Measurements from ENCODE around the gene LRRC26. TPM values are rescaled to one million over a fixed set of nuclear protein-coding genes. Genes with fewer than 3 reads are reported as not detected.
A peak's percentile ranks its signal among the peaks of the same experiment; 100 is the strongest.

The LRRC26 gene
- total and polyA plus RNA-seq, 2 of the 13 experiments (the other 11 are each of a cell fraction or from before 2014, with no cell fraction given), result not detected

DNA sequence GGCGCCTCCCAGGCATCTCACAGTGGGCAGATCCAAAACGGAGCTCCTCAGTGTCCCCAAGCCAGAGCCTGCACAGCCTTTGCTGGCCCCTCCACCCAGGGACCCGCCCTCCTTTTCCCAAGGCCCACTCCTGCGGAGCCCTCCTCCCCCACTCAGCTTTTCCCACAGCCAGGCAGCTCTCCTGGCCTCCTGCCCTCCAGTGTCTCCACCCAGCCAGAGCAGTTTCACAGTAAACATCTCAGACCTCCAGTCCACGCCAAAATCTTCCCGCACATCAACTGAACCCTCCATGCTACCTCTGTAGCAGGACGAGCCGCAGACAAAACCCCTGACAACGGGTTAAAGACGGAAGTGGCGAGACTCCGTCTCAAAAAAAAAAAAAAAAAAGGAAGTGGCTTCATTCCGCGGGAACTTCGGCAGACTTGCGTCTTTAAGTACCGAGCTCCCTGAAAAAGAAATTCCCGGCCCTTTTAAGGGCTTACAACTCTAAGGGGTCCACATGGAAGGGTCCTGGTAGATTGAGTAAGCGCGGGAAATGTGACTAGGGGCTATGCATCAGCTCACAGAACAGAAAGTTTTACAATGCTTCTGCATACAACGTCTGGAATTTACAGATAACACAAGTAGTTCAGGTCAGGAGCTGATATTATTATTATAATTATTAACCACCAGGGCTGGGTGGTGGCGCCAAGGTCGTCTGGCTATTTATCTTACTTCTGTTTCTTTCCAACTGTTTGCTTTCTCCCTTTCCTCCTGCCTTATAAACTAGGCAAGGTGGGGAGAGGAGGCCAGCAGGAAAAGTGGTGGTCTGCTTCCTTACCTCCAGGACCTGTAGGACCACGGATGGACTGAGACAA lies 42.3 kb downstream of the LRRC26 start (continued):
- TF ChIP-seq ZSCAN25 (CRISPR knock-in tag; IDR thresholded peaks at IDR 0.05), result 0 out of 2 replicates have a peak, but pooled peaks have one; percentile 21

DNA sequence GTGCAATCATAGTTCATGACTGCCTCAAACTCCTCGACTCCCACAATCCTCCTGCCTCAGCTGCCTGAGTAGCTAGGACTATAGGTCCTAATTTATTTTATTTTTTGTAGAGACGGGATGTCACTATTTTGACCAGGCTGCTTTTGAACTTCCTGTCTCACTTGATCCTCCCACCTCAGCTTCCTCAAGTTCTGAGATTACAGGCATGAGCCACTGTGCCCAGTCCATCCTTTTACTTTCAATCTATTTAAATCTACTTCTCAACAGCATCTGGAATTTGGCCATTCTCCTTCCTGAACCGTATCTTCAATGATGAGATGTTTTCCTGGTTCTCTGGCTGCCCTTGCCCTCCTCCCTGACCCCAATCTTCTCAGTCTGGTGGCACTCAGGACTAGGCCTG lies 43.1 kb downstream of the LRRC26 start:
- Histone ChIP-seq H3K9me3 (ENCODE audit: low read length) (no peaks in the 10 kb centered on the region), H2AFZ (ENCODE audit: low read length) (no peak overlapping the region), H3K4me2 (ENCODE audit: low read depth, low read length) (peak overlapping the region; percentile 98), H3K4me1 (ENCODE audit: insufficient read depth, low read length) (peaks cover 34% of the 10 kb centered on the region), H3K4me3 (replicated peaks in 1 of 3; ENCODE audit: insufficient read depth in 1 of 3, low read depth in 2 of 3, low read length in 3 of 3) (peak overlapping the region; percentile 75 to 90 (median 85); a peak in 5 of 6 replicates), H3K79me2 (ENCODE audit: insufficient read depth, low read length) (peaks cover 19% of the 10 kb centered on the region), H3K36me3 (replicated peaks in 1 of 2; ENCODE audit: control insufficient read depth in 1 of 2, insufficient read depth in 2 of 2, low read length in 2 of 2) (no peaks in the 10 kb centered on the region), H3K9ac (ENCODE audit: insufficient read depth, low read depth, low read length) (peak overlapping the region; percentile 80), H3K27ac (ENCODE audit: extremely low read length, insufficient read depth, low read length) (peak overlapping the region; percentile 82), H4K20me1 (ENCODE audit: insufficient read depth, low read length) (peaks cover 5% of the 10 kb centered on the region; the same call in 1 of the 2 replicates), H3K27me3 (ENCODE audit: control insufficient read depth in 1 of 2, insufficient read depth in 2 of 2, low read length in 2 of 2) (no peaks in the 10 kb centered on the region)
- DNase-seq (ENCODE audit: low spot score) (no peak), ATAC-seq (no peak), FAIRE-seq (no peak)
- in situ Hi-C loops (cut with HindIII; ENCODE audit: extremely low pct_ligation_motif_present, low pct_unique_long_range_greater_than_20kb), result no loop called here
- 34% methylated on average over 3 of the region's 3 CpGs for WGBS (ENCODE audit: low lambda C conversion rate)
- intact Hi-C loops (cut with micrococcal nuclease; ENCODE audit: unreplicated experiment), result no loop called here
- POLR2A ChIA-PET, result interaction anchor here (1.3 to 2.2 kb wide), 5 partner anchors 40 to 150 kb away, joined by 4 to 8 read pairs (median 7); partner anchors contain the start of genes MAN1B1 and RNF224
- BruUV-seq (replicated peaks), result no TSS peak
- CTCF ChIA-PET (ENCODE audit: low intra/inter-chr PET ratio, low total read pairs), result no interaction called here
- TF ChIP-seq ZNF256 (CRISPR knock-in tag; conservative IDR thresholded peaks at IDR 0.05) (no peak), TBP (CRISPR knock-in tag; IDR thresholded peaks at IDR 0.05) (no peak), BRCA1 (CRISPR knock-in tag; IDR thresholded peaks at IDR 0.05) (no peak), FOXP1 (IDR thresholded peaks at IDR 0.05) (no peak), FOXP1 (CRISPR knock-in tag; IDR thresholded peaks at IDR 0.05) (no peak), ZNF674 (CRISPR knock-in tag; IDR thresholded peaks at IDR 0.05; ENCODE audit: low read depth) (no peak)
- TF ChIP-seq, protein P1, sequence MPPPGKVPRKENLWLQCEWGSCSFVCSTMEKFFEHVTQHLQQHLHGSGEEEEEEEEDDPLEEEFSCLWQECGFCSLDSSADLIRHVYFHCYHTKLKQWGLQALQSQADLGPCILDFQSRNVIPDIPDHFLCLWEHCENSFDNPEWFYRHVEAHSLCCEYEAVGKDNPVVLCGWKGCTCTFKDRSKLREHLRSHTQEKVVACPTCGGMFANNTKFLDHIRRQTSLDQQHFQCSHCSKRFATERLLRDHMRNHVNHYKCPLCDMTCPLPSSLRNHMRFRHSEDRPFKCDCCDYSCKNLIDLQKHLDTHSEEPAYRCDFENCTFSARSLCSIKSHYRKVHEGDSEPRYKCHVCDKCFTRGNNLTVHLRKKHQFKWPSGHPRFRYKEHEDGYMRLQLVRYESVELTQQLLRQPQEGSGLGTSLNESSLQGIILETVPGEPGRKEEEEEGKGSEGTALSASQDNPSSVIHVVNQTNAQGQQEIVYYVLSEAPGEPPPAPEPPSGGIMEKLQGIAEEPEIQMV (CRISPR knock-in tag; IDR thresholded peaks at IDR 0.05; ENCODE audit: low read depth), result no peak
- TF ChIP-seq, protein P2, sequence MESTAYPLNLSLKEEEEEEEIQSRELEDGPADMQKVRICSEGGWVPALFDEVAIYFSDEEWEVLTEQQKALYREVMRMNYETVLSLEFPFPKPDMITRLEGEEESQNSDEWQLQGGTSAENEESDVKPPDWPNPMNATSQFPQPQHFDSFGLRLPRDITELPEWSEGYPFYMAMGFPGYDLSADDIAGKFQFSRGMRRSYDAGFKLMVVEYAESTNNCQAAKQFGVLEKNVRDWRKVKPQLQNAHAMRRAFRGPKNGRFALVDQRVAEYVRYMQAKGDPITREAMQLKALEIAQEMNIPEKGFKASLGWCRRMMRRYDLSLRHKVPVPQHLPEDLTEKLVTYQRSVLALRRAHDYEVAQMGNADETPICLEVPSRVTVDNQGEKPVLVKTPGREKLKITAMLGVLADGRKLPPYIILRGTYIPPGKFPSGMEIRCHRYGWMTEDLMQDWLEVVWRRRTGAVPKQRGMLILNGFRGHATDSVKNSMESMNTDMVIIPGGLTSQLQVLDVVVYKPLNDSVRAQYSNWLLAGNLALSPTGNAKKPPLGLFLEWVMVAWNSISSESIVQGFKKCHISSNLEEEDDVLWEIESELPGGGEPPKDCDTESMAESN (CRISPR knock-in tag; conservative IDR thresholded peaks at IDR 0.05), result no peak
- TF ChIP-seq, protein P3, sequence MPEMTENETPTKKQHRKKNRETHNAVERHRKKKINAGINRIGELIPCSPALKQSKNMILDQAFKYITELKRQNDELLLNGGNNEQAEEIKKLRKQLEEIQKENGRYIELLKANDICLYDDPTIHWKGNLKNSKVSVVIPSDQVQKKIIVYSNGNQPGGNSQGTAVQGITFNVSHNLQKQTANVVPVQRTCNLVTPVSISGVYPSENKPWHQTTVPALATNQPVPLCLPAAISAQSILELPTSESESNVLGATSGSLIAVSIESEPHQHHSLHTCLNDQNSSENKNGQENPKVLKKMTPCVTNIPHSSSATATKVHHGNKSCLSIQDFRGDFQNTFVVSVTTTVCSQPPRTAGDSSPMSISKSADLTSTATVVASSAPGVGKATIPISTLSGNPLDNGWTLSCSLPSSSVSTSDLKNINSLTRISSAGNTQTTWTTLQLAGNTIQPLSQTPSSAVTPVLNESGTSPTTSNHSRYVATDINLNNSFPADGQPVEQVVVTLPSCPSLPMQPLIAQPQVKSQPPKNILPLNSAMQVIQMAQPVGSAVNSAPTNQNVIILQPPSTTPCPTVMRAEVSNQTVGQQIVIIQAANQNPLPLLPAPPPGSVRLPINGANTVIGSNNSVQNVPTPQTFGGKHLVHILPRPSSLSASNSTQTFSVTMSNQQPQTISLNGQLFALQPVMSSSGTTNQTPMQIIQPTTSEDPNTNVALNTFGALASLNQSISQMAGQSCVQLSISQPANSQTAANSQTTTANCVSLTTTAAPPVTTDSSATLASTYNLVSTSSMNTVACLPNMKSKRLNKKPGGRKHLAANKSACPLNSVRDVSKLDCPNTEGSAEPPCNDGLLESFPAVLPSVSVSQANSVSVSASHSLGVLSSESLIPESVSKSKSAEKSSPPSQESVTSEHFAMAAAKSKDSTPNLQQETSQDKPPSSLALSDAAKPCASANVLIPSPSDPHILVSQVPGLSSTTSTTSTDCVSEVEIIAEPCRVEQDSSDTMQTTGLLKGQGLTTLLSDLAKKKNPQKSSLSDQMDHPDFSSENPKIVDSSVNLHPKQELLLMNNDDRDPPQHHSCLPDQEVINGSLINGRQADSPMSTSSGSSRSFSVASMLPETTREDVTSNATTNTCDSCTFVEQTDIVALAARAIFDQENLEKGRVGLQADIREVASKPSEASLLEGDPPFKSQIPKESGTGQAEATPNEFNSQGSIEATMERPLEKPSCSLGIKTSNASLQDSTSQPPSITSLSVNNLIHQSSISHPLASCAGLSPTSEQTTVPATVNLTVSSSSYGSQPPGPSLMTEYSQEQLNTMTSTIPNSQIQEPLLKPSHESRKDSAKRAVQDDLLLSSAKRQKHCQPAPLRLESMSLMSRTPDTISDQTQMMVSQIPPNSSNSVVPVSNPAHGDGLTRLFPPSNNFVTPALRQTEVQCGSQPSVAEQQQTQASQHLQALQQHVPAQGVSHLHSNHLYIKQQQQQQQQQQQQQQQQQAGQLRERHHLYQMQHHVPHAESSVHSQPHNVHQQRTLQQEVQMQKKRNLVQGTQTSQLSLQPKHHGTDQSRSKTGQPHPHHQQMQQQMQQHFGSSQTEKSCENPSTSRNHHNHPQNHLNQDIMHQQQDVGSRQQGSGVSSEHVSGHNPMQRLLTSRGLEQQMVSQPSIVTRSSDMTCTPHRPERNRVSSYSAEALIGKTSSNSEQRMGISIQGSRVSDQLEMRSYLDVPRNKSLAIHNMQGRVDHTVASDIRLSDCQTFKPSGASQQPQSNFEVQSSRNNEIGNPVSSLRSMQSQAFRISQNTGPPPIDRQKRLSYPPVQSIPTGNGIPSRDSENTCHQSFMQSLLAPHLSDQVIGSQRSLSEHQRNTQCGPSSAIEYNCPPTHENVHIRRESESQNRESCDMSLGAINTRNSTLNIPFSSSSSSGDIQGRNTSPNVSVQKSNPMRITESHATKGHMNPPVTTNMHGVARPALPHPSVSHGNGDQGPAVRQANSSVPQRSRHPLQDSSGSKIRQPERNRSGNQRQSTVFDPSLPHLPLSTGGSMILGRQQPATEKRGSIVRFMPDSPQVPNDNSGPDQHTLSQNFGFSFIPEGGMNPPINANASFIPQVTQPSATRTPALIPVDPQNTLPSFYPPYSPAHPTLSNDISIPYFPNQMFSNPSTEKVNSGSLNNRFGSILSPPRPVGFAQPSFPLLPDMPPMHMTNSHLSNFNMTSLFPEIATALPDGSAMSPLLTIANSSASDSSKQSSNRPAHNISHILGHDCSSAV (CRISPR knock-in tag; IDR thresholded peaks at IDR 0.05; ENCODE audit: borderline replicate concordance), result no peak

Data from HepG2 (cell line).